HG02981 (cell line): ENCODE measurements around the gene E4F1.

Experiments used
- ATAC-seq: cut with Tn5 transposase; IDR thresholded peaks from one replicate; pipeline ENCODE4 v1.9.1; 2021; ENCODE audit warnings: mild to moderate bottlenecking, moderate library complexity; ENCODE audit not compliant: unreplicated experiment

Gene E4F1

DNA sequence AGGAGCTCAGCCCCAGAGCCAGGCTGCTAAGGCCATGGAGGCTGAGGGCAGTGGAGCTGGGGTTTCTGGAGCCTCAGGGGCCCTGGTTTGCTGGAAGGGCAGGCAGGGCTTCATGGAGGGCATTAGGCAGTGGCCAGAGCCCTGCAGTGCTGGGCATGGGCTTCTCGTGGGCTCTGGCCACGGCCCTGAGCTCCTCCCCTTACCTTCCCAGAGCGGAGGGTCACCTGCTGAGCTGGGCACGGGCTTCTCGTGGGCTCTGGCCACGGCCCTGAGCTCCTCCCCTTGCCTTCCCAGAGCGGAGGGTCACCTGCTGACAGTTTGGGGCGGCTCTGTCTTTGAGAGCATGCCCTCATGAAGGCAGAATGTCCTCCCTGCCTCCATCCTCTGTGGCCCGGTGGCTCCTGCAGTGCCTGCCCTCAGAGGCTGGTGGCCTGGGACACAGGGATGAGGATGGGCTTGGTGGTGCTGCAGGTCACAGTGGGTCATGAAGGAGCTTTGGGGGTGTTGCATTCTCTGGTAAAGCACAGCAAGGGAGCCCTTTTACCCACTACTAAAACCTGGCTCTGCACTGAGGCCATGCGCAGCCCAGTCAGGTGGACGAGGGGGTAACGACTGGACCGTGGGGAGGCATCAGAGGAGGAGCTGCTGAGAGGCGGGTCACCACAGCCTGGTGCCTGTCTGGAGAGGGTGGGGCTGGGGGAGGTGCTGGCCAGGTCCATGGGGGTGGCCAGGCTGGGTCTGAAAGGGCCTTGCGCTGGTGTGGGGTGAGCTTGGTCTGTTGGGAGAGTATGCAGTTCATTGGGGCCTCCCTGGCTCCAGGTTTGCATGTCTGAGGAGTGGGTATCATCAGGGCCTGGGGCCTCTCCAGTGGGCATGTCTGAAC, 47.4 kb downstream of the E4F1 start:
- no peak for ATAC-seq

- ATAC-seq = no peak
These were observed 48.6 kb downstream of the E4F1 start for GRCh38 chr16:2271848-2272461.

- ATAC-seq = no peak
These were observed 50.1 kb downstream of the E4F1 start for GRCh38 chr16:2273484-2273883.

- no peak for ATAC-seq
These were observed 50.5 kb downstream of the E4F1 start for GRCh38 chr16:2273931-2274330.

DNA sequence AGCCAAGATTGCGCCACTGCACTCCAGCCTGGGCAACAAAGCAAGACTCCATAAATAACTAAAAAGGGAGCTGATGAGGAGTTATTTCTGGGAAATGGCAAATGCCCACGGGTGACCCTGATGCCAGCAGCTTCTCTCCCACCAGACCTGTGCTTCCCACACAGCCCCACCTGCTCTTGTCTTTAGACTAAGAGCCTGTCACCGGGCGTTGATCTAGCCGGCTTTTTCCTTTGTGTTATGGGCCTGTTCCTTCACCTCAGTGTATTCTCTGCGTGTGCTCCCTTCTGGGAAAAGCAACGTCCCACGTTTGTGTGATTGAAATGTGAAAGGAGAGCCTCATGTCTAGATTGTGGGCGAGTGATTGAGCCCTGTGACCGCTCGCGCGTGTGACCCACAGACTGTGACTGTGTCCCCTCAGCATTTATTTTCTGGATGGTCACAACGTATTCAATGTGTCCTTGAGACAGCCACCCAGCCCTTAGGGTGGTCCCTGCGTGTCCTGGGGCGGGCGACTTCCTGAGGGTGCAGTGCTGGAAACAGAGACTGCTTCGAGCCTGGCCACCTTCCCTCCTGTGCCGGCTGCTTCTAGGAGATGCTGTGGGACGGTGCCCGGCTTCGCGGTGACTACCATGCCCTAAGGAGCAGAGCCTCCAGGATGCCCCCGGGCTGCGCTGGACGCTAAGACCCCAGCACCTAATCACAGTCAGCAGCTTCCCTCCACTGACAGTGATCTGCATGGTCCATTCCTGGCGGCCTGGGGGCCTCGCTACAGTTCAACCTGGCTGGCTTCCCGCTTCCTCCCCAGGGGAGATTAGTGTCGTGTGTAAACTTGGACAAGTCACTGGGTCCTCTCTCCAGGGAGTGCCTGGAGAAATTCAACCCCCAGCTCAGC, 52.3 kb downstream of the E4F1 start:
- ATAC-seq = no peak

GRCh38 chr16:2276368-2277195, 53.2 kb downstream of the E4F1 start:
- no peak for ATAC-seq

DNA sequence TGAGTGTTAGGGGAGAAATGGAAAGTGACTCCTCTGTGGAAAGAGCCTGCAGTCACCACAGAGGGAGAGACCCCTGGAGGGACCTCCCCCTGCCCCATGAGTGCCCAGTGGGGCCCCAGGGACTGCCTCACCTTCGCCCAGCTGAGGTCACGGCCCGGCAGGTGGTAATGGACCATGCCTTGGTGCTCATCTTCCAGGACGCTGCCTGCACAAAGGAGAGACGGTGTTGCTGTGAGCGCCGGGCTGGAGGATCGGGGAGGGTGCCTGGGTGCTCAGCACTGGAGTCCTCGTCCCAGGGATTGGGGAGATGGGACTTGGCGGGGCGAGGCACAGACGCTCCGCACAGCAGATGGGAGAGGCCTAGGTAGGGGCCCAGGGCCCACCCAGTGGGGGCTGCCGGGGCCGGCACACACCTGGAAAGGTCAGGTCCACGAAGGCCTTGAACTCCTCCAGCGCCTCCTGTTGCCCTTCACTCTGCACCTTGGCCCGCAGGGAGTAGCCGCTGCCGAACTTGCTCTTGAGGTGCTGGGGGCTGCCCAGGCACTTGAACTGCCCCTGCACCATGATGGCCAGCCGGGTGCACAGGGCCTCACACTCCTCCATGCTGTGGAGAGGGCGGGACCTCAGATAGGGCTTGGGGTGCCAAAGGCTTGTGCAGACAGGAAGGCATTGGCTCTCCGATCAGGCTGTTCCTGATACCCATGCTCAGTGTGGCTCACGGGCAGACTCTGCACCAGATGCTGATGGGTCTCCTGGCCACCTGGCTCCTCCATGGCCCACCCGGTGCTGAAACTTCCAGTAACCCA, 54.3 kb downstream of the E4F1 start:
- ATAC-seq = no peak

GRCh38 chr16:2278272-2278608, 54.8 kb downstream of the E4F1 start:
- no peak for ATAC-seq

- ATAC-seq = no peak
These were observed 55.8 kb downstream of the E4F1 start for GRCh38 chr16:2278956-2279800.

DNA sequence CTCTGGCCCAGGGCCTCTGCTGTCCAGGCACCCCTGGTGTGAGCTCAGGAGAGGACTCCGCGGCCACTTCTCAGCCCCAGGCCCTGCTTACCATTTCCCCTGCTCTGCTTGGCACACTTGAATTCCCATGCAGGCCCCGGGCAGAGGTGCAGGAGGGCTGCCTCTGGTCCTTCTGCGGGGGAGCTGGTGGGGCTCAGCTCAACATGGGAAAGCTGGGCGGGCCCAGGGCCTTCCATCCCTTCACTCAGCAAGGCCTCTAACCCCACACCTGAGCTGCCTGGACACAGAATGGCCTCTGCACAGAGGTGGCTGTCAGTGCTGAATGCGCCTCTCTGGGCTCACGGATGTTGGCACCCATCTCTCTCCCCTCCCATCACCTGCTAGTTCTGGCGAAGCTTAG, 57.1 kb downstream of the E4F1 start:
- ATAC-seq = no peak

DNA sequence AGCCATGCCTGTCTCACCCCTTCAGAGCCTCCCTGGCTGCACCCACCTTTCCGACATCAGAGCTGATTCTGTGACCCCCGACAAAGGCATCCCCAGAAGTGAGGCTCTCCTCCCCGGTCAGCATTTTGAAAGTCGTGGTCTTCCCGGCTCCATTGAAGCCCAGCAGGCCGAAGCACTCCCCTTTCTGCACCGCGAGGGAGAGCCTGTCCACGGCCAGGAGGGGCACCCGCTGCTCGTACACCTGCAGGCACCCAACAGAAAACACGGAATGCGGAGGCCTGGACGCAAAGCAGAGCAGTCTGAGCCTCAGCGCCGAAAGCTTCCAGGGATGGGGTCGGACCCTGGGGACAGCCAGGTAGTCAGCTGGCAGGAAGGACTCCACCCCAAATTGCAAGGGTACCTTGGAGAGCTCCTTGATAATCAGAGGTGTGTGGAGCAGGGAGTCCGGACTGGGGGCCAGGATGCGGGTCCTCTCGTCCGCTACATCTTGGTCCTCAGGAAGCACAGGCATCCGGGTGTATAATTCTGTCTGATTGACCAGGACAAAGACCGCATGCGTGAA, 57.7 kb downstream of the E4F1 start:
- ATAC-seq = no peak

GRCh38 chr16:2282262-2282661, 58.9 kb downstream of the E4F1 start:
- no peak for ATAC-seq

- ATAC-seq = no peak
These were observed 59.6 kb downstream of the E4F1 start for GRCh38 chr16:2282866-2283555.

- no peak for ATAC-seq
These were observed 60.8 kb downstream of the E4F1 start for GRCh38 chr16:2284001-2284770.

- ATAC-seq = no peak
These were observed 61.6 kb downstream of the E4F1 start for GRCh38 chr16:2284797-2285576.
